Lower lobe of right lung (tissue), 2 donors: ENCODE measurements around the gene ADGRB2. TPM values are rescaled to one million over a fixed set of nuclear protein-coding genes. Genes with fewer than 3 reads are reported as not detected.

Experiments
- ATAC-seq, 2 donors: fragments of 200-7000 bp; cut with Tn5 transposase; one replicate each; pipeline ENCODE4 v1.9.1; 2020 to 2022; ENCODE audit warnings: mild to moderate bottlenecking in 2 of 2, moderate library complexity in 2 of 2
- DNase-seq: peaks from one replicate; pipeline ENCODE4 v3.0.0-alpha.2; 2020
- H3K27ac ChIP-seq: fragments of 200-600 bp; one replicate; pipeline ENCODE4 v1.8.0; 2022
- H3K27me3 ChIP-seq: fragments of 200-600 bp; one replicate; pipeline ENCODE4 v1.8.0; 2022; ENCODE audit warnings: low read depth
- H3K36me3 ChIP-seq: fragments of 200-600 bp; one replicate; pipeline ENCODE4 v1.8.0; 2022; ENCODE audit warnings: mild to moderate bottlenecking
- H3K4me1 ChIP-seq: fragments of 200-600 bp; one replicate; pipeline ENCODE4 v1.8.0; 2022
- H3K4me3 ChIP-seq: fragments of 200-600 bp; one replicate; pipeline ENCODE4 v1.8.0; 2022; ENCODE audit warnings: mild to moderate bottlenecking
- H3K9me3 ChIP-seq: fragments of 200-600 bp; one replicate; pipeline ENCODE4 v1.8.0; 2022
- CTCF ChIP-seq: fragments of 200-600 bp; IDR thresholded peaks from one replicate; pipeline ENCODE4 v1.8.0; 2022; ENCODE audit warnings: antibody characterized with exemption, mild to moderate bottlenecking
- intact Hi-C: fragments of 100-400 bp; cut with DNase I; formaldehyde crosslinking; loops from one replicate; pipeline ENCODE4 v1.11.0; 2022
- total RNA-seq: library from RNA; stranded (reverse); fragmentation: NEBNext Ultra II Directional; extraction: Animal tissue kit (Norgen Biotek cat#: 25700); gene quantifications from one replicate; pipeline ENCODE4 v1.2.1, GENCODE V29; 2021
- donor health status: DM: no; HTN: yes; CAD: no; lungs with severe emphysema.

The ADGRB2 gene
- total RNA-seq, 1 donor from 2014 or later, result 1.1 TPM

DNA sequence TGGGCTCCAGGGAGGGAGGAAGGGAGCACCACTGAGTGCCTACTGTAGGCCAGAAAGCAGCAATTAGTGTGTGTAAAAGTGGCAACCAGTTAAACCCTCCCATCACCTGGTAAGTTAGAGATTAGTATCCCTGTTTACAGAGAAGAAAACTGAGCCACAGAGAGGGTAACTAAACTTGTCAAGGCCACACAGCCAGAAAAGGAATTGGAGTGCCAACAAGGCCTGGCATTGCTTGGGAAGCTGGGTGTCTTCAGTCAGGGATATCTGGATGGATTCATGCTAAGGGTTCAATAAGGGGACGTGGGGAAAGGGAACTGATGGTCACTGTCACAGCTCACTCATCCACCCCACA, 23.6 kb upstream of the ADGRB2 start:
- intact Hi-C loops, result no loop called here
- no peaks in the 10 kb centered on the region for H3K9me3 ChIP-seq
- no peak for TF ChIP-seq CTCF
- H3K36me3 ChIP-seq, result no peaks in the 10 kb centered on the region
- H3K27me3 ChIP-seq, result no peaks in the 10 kb centered on the region
- H3K4me1 ChIP-seq, result no peaks in the 10 kb centered on the region
- ATAC-seq (no peak), DNase-seq (no peak)
- H3K27ac ChIP-seq, result peak overlapping the region; percentile 4
- peak overlapping the region; percentile 66 for H3K4me3 ChIP-seq

GRCh38 chr1:31787261-31787660, 23.1 kb upstream of the ADGRB2 start:
- intact Hi-C loops, result no loop called here
- H3K27ac ChIP-seq, result no peak overlapping the region
- TF ChIP-seq CTCF, result no peak
- no peaks in the 10 kb centered on the region for H3K36me3 ChIP-seq
- no peaks in the 10 kb centered on the region for H3K9me3 ChIP-seq
- peaks cover 1% of the 10 kb centered on the region for H3K4me1 ChIP-seq
- no peak for ATAC-seq
- no peak overlapping the region for H3K4me3 ChIP-seq
- no peaks in the 10 kb centered on the region for H3K27me3 ChIP-seq
- peak; percentile 20 for DNase-seq

DNA sequence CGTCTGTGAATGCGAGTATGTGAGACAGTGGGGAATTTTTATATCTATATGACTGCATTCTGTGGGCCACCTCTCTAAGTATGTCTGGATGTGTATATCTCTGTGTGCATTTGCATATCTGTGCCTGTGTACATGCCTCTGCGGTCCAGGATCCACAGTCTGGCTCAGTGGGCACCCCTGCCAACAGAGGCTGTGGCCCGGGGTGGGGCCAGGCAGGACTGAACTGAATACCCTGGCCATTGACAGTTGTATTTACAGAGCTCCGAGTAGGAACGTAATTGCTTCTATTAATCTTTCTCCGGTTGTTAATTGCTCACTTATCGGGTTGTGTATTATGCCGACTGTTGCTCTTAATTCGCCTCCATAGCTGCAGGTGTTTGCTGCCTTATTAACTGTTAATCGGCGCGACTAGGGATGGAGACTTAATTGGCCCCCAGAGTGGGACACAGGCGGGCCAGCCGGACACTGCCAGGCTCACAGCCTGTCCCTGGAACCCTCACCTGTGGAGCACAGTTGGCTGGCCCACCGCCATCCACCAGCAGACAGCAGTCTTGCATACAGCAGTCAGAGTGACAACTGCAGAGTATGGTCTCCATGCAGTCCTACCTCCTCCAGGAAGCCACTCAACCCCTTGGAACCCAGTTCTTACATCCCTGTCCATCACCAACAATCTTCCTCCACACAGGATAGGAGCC, 22.4 kb upstream of the ADGRB2 start:
- TF ChIP-seq CTCF, result no peak
- DNase-seq (peak; percentile 34), ATAC-seq (no peak)
- H3K27ac ChIP-seq, result no peak overlapping the region
- H3K27me3 ChIP-seq, result no peaks in the 10 kb centered on the region
- H3K9me3 ChIP-seq, result no peaks in the 10 kb centered on the region
- peaks cover 9% of the 10 kb centered on the region for H3K4me1 ChIP-seq
- no peak overlapping the region for H3K4me3 ChIP-seq
- intact Hi-C loops, result no loop called here
- no peaks in the 10 kb centered on the region for H3K36me3 ChIP-seq

DNA sequence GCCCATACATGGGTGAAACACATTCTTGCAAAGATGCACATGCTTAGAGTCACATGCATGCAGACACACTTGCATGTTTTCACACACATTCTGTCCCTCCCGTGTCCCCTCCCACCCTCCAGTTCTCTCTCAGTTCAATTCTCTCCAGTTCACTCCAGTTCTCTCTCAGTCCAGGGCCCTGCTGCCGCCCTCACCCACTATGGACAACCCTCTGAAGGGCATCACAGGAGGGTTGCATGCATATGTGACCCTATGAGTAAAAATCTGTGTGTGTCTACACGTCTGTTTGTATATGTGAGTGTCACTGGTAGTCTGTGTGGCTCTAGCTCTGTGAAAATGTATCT, 21.8 kb upstream of the ADGRB2 start:
- Histone ChIP-seq H3K27me3 (no peaks in the 10 kb centered on the region), H3K4me3 (no peak overlapping the region), H3K9me3 (no peaks in the 10 kb centered on the region), H3K36me3 (no peaks in the 10 kb centered on the region), H3K27ac (no peak overlapping the region), H3K4me1 (peaks cover 15% of the 10 kb centered on the region)
- ATAC-seq (no peak), DNase-seq (peak; percentile 8)
- TF ChIP-seq CTCF, result no peak
- intact Hi-C loops, result no loop called here

GRCh38 chr1:31785020-31785946, 21.1 kb upstream of the ADGRB2 start:
- DNase-seq (peak; percentile 40), ATAC-seq (no peak)
- intact Hi-C loops, result no loop called here
- no peaks in the 10 kb centered on the region for H3K36me3 ChIP-seq
- no peak overlapping the region for H3K27ac ChIP-seq
- H3K27me3 ChIP-seq, result no peaks in the 10 kb centered on the region
- H3K4me1 ChIP-seq, result peaks cover 15% of the 10 kb centered on the region
- no peaks in the 10 kb centered on the region for H3K9me3 ChIP-seq
- no peak for TF ChIP-seq CTCF
- no peak overlapping the region for H3K4me3 ChIP-seq
